Measurements from ENCODE around the gene SMIM27.

DNA sequence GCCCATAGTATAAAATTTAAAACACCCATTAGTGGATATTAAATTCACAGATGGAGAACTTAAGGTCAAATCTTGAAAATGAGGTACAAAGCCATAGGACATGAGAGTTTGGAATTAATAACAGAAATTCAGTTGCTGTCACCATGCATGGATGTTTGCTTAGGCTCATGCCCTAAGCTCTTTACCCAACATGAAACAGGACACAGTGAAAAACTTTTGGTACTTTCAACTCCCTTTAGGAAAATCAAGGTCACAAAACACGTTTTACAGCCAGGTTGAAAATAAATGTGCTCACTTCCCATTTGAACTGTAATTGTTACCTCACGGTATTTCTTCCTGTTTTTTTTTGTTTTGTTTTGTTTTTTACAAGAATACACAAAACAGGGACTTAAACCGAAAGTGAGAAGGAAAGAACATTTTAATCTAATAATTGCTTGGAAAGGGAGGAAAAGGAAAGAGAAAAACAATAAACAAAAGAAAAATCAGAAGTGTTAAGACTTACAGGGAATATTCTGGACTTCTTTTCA lies 6.3 kb downstream of the SMIM27 start:
- TF ChIP-seq, protein P1, sequence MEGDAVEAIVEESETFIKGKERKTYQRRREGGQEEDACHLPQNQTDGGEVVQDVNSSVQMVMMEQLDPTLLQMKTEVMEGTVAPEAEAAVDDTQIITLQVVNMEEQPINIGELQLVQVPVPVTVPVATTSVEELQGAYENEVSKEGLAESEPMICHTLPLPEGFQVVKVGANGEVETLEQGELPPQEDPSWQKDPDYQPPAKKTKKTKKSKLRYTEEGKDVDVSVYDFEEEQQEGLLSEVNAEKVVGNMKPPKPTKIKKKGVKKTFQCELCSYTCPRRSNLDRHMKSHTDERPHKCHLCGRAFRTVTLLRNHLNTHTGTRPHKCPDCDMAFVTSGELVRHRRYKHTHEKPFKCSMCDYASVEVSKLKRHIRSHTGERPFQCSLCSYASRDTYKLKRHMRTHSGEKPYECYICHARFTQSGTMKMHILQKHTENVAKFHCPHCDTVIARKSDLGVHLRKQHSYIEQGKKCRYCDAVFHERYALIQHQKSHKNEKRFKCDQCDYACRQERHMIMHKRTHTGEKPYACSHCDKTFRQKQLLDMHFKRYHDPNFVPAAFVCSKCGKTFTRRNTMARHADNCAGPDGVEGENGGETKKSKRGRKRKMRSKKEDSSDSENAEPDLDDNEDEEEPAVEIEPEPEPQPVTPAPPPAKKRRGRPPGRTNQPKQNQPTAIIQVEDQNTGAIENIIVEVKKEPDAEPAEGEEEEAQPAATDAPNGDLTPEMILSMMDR (IDR thresholded peaks at IDR 0.05), result no peak
- TF ChIP-seq SP1 (CRISPR knock-in tag; conservative IDR thresholded peaks at IDR 0.05) (no peak), ESRRA (CRISPR knock-in tag; IDR thresholded peaks at IDR 0.05; ENCODE audit: borderline replicate concordance) (no peak), GABPB1 (CRISPR knock-in tag; IDR thresholded peaks at IDR 0.05) (no peak), NR2C2 (CRISPR knock-in tag; IDR thresholded peaks at IDR 0.05) (no peak)
- TF ChIP-seq, protein P2, sequence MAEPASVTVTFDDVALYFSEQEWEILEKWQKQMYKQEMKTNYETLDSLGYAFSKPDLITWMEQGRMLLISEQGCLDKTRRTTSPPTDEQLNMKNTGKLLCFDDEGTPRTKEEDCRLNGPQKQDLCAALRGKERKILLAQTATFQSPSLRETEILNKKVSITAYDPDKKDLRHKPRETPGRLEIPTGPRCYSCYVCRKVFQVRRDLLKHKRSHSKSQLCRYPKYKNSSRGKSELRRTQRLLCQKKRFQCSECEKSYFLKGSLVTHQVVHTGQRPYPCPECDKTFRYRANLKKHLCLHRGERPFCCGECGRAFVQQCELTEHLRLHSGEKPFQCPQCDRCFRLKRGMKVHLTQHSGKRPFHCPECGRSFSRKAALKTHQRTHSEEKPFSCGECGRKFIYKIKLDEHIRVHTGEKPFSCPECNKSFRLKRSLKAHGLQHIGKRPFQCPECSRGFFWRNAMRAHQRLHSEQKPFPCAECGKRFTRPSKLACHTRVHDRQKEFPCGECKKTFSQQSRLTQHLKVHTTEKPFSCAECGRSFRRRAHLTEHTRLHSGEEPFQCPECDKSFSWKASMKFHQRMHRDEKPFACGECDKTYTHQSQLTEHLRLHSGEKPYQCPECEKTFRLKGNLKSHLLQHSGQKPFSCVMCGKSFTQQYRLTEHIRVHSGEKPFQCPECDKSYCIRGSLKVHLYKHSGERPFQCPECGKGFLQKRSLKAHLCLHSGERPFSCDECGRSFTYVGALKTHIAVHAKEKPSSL (CRISPR knock-in tag; conservative IDR thresholded peaks at IDR 0.05), result no peak
- TF ChIP-seq, protein P3, sequence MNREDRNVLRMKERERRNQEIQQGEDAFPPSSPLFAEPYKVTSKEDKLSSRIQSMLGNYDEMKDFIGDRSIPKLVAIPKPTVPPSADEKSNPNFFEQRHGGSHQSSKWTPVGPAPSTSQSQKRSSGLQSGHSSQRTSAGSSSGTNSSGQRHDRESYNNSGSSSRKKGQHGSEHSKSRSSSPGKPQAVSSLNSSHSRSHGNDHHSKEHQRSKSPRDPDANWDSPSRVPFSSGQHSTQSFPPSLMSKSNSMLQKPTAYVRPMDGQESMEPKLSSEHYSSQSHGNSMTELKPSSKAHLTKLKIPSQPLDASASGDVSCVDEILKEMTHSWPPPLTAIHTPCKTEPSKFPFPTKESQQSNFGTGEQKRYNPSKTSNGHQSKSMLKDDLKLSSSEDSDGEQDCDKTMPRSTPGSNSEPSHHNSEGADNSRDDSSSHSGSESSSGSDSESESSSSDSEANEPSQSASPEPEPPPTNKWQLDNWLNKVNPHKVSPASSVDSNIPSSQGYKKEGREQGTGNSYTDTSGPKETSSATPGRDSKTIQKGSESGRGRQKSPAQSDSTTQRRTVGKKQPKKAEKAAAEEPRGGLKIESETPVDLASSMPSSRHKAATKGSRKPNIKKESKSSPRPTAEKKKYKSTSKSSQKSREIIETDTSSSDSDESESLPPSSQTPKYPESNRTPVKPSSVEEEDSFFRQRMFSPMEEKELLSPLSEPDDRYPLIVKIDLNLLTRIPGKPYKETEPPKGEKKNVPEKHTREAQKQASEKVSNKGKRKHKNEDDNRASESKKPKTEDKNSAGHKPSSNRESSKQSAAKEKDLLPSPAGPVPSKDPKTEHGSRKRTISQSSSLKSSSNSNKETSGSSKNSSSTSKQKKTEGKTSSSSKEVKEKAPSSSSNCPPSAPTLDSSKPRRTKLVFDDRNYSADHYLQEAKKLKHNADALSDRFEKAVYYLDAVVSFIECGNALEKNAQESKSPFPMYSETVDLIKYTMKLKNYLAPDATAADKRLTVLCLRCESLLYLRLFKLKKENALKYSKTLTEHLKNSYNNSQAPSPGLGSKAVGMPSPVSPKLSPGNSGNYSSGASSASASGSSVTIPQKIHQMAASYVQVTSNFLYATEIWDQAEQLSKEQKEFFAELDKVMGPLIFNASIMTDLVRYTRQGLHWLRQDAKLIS (CRISPR knock-in tag; IDR thresholded peaks at IDR 0.05; ENCODE audit: borderline replicate concordance), result no peak

Data from WTC11 (cell line).